Dedifferentiated amniotic fluid mesenchymal stem cell (primary cell): Measurements from ENCODE around the gene AFF2.

Experiments
- DNase-seq: peaks from one replicate; pipeline ENCODE4 v3.0.0-alpha.2; 2016; ENCODE audit errors: extremely low spot score

AFF2 gene

DNA sequence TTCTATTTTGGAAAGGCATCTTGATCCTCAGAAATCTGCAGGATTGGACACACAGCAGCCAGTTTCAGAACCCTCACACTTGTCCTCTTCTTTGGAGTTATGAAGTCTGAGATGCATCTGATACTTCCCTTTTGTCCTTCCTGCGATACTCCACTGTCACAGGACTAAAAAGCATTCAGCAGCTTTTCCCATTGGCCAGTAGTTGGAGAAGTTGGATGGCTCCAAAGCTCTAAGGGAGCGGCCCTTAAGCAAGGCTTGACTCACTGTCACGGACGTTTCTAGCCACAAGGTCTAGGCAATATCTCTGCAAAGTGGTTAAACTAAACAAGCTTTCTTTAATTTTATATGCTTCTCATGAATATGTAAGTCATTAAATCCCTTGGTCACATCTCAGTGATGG, 417.0 kb downstream of the AFF2 start:
- no peak for DNase-seq

DNA sequence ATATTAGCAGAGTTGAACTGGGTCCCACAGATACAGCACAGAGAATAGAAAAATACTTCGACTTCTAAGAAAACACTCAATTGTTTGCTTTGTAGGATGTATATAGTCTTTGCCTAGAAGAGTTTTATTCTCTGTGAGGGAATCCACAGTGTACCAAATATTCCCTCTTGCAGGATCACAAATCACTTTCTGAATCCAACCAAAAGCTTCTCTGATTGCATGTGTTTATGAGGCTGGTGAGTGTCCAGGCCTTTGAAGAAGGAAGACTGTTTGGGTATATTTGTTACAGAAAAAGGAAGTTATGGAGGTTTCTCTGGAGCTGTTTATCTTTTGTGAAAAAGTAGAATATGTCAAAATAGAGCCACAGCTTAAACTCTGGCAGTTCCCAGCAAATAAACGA, 423.2 kb downstream of the AFF2 start:
- no peak for DNase-seq

DNA sequence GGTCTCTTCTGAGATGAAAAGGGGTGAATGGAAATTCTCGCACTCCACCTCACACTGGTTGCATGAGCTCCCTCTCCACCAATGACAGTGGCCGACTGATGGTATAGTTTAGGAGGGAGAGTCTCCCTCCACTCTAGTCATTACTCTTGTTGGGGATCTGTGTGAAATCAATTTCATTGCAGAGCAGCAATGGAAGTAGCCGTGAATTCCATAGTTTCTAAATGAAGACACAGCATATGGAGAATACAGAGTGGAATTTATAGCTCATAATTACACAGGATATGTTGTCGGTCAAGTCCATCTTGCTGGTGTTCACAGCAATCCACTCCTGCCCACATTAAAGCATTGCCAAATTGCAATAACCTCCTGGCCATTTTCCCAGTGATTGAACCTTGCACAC, 426.0 kb downstream of the AFF2 start:
- no peak for DNase-seq

DNA sequence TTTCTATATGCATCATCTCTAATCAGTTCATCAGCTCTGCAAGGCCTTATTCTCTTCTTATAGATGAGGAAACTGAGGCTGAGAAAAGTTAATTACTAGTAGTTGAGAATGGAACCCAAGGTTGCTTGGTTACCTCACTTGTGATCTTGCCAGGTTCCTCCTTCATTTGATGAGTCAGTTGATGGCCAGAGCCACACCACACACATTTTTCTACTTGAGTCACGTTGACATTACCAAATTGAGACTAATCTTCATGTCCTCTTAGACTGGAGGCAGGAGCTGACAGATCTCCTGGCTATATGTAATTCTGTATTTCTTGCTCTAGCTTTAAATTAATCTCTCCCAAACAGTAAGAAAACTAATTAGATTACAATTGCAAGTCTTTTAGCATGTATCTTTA, 428.4 kb downstream of the AFF2 start:
- DNase-seq = no peak

DNA sequence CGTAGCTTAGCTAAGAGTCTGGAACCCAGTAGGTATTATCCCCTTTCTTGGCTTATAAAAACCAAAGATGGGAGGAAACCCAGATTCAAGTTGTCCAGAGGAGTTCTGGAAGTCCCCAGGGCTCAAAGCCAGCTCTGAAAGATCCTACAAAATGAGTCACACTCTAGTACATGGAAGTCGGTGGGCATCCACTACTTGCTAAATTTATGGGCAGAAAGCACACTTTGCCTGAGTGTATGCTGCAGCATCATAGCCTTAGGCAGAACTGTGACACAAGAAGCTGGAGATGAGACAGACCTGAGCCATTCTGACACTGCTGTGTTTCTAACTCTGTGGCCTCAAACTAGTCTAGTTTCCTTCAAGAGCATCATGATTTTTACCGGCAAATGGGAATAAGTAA, 429.3 kb downstream of the AFF2 start:
- DNase-seq = no peak

DNA sequence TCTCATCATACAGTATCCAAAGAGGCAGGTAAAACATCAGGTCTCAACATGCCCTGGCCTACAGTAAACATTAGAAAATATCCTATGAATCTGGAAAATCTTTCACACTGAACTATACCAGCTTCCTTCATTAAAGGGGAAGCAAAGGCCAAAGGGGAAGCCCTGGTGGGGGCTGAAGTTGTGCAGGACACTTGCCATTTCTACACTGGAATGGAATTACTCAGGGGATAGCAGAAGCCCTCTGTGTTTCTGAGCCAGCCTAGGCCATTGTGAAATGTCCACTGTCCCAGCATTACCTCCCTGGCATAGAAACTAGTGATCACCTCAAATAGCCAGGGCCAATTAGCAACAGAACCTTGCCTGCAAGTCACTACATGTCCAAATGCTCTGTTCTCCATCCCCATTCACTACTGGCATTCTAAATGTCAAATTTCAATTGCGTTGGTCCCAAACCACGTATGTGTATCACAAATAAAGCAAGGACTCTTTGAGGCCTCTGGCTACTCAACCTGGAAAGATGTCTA, 429.9 kb downstream of the AFF2 start:
- DNase-seq = no peak

DNA sequence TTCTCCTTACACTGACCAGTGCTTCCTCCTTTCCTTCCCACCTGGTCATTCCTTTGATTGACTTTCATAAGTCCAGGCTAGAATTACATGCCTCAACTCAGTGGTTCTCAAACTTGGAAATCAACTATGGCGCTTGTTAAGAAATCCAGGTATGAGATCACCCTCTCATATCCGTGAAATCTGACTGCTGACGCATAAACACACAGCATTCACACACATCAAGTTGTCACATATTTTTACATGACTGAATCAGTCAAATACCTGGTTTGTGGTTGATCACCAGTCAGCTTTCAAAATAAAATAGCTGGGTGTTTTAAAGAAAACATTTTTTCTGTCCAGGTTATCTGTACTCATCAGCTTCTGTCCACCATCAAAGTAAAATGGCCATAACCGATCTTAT, 433.5 kb downstream of the AFF2 start:
- no peak for DNase-seq

DNA sequence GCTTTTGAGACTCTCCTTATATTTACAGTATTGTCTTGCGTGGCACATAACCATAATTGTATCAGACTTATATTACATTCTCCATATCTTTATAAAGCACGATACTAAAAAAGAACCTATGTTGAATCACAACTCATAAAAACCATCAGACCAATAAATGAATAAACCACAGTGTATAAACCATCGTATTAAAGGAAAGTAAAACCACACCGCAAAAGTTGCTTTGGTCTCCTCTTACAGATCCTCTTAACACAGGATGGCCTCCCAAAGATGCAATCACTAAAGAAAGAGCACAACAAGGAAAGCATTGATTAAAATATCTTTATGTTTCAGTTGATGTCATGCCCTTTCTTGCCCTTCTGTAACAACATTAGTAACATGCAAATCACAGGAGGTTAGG, 437.9 kb downstream of the AFF2 start:
- DNase-seq = no peak

DNA sequence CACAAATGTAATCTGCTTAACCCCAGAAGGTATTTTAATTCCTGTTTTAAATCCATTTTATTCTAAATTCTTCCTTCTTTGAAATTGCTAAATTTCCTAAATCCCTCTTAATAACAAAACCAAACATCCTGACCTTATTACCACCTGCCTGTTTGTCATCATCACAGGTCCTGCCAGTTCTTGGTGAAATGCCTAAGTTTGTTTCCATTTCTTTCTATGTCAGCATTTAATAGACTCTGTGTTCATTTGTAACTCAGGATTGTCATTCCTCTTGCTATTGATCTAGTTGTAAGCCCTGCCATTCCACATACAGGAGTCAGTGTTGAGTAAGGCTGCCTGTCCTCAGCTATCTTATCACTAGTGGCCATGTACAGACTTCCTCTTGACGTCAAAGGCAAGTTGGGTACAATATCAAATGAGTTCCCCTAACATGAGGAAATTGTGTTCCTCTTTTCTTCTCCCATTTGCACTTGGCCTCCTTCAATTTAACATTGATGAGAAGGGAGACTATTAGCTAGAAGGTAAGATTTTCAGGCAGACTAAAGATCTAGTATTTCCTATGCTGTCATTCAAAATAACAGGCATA, 440.1 kb downstream of the AFF2 start:
- DNase-seq = no peak

DNA sequence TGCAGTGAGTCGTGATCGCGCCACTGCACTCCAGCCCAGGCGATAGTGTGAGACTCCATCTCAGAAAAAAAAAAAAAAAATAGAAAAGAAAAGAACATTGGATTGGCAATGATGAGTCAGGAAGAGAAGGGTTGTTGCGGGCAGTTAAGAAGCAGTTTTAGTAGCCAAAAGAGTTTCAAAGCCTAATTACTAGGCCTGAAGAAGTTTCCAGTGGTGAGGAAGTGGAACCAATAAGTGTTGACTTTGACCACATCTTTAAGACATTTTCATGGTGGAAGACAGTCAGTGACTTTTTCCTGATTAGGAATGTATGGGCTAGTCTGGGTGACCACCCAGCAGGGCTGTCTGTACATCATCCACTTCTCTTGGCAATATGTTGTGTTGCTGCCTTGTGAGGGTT, 442.3 kb downstream of the AFF2 start:
- DNase-seq = no peak

DNA sequence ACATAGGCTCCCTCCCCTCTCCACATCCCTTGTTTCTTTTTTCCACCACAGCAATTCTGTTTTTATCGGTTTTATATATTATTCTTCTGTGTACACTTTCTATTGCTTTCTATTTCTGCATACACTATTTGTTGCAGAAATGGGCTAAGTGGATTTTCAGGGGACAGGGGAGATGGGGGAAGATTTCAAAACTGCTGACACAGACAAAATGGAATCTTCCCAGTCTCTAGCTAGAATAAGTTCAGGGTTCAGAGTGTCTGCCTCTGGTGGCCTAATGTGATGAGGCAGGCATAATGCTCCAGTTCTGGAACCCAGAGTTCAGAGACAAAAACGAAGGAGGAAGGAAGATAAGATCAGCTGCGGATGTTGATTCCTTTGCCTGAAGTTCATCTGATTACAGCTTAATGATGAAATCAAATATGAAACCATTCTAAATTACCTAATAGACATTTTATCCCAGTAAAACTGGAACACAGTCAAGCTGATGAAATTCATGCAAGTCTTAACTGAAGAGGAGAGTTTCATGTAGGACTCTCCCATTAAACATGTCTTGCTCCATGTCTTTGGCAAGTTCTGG, 447.1 kb downstream of the AFF2 start:
- DNase-seq = no peak

DNA sequence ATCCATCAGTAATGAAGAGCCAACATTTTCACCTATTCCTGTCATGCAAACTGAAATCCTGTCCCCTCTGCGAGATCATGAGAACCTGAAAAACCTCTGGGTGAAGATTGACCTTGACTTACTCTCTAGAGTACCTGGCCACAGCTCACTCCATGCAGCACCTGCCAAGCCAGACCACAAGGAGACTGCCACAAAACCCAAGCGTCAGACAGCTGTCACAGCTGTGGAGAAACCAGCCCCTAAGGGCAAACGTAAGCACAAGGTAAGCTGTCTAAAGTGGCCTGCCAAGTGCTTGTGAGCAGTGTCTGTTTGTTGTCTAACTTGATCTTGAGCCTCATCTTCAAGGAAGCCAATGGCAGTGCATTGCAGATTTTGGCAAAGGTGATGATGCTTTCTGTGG, 455.9 kb downstream of the AFF2 start:
- no peak for DNase-seq

DNA sequence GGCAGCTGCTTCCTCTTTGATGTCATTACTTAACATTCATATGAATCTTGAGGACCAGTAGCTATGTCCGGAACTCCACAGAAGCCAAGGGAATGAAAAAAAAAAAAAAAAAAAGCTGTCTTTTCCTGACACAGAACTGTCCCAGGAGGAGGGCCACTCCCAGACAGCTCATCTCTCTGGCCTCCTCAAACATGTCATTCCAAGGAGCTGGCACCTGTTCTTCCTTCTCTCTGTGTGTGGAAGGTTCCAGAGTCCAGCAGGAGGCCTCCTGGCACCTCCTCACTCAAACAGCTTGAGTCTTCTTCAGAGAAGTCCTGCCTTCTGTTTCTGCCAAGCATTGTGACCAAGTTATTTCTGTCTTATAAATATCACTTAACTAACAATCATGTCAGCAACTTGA, 458.5 kb downstream of the AFF2 start:
- no peak for DNase-seq

DNA sequence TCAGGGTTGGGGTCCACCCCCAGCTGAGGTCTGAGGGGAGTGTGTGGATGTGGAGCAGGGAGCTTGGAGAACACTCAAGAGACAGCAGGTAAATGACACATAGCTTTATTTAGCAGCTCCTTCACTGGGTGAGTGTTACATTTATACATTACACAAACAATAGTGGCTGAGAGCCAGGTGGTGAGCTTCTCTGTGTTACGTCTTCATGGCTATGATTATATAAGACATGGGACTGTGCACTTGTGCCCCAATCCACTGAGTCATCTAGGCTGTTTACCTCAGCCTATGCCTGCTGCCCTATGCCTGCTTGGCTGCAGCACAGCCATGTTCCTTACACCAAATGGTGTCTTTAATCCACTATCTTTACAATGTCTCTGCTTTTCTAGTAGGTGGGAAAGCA, 459.6 kb downstream of the AFF2 start:
- no peak for DNase-seq

DNA sequence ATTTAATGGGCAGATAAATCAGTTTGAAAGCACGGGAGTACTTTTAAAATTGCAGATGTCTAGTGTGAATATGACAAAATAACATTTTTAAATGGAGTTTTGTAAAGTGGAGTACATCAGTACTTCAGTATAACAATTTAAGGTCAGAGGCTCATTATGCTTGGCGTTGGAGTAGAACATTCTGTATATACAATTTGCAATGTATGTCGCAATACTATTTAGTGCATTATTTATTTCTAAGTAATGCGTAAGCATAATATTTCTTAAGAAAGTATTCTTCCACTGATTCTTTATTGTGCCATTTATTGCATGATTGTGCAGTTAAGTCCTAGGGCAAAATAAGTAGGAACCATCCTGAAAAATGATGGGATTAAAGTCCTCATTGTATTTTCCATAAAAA, 461.6 kb downstream of the AFF2 start:
- DNase-seq = no peak

DNA sequence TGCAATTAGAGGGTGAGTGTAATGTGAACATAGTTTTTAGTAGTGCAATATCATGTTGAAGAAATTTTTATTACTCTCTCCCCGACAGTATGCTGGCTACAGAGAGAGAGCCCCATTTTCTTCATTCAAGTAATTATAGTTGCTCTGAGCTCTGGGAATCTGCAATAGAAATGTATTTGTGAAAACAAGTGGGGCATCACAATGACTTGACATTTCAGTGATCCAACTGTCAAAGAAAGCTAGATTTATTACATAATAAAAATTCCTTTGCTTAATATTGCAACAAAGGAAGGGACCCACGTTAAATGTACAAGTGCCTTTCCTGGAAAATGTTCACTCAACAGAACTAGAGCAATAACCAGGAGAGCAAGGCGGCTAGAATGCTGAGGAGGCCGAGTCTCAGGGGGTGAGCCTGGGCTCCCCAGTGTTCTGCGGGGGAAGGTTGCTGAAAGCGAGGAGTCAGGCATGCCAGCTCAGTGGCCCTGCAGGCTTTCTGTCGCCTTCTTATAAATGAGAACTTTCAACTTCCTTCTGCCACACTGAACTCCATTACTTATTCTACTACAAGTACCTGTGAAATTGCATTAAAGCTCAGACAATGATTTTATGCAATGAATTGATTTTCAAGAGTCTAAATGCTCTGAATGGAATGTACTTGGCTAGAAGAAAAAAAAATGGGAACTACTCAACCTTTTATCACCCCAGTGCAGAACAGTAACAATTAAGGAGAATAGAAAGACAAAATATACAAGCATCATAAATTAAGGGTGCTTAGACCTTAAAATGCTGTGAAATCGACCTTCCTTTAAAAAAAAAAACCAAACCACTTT, 476.4 kb downstream of the AFF2 start:
- no peak for DNase-seq

DNA sequence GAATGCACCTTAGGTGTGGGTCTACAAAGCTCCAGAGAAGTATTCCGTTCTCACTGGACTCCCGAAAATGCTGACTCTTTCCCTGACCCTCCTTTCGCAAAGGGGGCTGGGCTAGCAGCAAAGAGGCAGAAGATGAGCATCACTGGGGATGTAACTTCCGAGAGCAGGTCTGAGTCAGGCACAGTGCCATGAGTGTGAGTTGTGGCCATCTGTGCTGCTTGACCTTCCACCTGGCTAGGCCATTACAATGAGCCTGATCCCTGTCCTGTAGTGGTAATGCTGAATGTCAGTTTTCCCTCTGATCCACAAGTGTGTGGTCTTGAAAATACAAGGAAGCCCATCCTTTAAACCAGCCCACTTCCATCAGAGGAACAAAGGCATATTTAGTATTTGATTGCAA, 479.4 kb downstream of the AFF2 start:
- no peak for DNase-seq

DNA sequence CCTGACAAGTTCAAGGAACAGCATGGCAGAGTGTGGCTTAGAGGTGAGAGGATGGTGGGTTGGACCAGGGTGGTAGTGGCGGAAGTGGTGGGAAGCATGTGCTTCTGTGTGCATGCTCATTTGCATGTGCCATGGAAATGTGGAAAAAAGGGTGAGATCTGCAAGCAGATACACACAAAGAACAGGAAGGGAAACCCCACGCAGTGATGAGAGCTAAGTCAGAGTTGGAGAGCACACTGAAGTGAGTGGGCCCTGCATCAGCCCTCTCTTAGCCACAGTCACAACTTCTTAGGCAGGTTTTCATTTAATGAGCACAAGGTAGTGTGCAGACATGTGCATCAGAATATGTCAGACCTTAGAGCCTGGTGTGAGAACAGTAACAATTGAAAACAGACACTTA, 483.8 kb downstream of the AFF2 start:
- no peak for DNase-seq

DNA sequence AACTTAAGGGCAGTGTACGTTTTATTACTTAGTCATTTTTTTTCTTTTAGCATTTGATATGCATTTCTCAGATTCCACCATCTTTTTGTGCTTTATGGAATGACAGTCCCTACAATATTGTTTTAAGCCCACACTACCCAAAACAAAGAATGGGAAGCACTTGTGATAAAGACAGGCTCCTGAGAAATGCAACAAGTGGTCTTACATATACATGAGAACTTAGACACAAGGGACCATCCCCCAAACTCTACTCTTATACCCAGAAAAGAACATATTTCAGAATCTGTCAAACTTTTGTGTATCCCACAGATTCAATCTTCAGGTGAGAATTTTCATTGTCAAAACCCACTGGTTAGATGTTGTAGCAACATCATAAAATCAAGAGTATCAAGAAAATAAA, 491.1 kb downstream of the AFF2 start:
- no peak for DNase-seq

DNA sequence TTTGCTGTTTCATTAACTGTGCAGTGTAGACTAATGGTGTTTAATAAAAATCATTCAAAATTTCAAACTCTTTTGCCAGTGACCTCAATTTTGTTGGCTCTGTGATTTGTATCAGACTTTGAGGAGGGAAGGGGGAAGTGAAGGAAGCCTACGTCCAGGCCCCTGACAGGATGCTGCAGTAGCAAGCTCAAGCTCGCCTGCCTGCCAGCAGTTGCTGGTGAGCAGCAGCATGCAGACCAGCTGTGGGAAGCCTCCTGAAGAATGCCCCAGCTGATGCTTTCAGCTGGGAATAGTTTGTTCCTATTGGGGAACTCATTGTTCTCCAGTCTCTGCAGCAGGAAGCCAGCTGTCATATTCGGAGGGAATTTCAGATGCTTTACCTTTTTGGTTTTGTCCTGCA, 495.2 kb downstream of the AFF2 start:
- DNase-seq = no peak

DNA sequence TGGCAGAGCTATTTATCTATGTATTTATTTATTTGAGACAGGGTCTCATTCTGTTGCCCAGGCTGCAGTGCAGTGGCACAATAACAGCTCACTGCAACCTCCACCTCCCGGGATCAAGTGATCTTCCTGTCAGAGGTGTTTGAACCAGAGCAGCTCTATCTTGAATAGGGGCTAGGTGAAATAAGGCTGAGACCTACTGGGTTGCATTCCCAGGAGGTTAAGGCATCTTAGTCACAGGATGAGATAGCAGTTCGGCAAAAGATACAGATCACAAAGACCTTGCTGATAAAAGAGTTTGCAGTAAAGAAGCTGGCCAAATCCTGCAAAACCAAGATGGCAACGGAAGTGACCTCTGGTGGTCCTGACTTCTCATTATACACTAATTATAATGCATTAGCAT, 501.9 kb downstream of the AFF2 start:
- DNase-seq = no peak

DNA sequence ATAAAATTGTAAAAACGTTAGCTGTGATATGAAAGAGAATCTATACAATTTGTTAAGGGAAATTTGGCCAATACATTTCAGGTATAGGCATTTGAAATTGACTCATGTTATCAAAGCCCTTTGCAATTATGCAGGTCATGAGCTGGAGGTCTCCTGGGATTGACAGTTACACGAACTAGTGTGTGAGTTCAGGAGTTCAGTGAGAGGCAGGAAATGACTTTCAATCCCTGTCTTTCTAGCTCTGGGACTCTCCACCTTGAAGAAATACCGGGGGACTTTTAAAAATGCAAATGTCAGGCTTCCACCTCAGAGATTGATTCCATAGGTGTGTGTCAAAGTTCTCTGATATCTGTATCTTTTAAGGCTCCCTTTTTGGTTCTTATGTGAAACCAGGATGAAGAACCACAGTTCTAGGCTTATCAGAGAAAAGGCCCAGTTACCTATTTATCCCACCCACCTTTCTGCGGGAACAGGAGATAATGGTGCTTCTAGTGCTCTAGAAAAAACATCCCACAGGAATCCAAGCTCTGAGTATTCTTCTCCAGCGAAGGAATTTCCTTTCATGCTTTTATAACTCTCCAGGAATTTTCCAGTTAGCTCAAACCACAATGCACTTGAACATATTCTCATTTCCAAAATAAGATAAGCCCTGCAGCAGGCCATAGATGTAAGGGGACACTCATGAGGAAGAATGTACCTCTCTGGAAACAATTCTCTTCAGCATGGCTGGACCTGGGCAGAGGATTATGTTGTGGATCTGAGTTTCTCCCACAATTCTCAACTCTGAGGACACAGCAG, 503.6 kb downstream of the AFF2 start:
- no peak for DNase-seq
